22Rv1 (cell line): ENCODE measurements around the gene DUSP16.

Experiments used
- CTCF ChIP-seq: fragments of 450-650 bp; IDR thresholded peaks from 2 replicates; pipeline ENCODE4 v1.5.1; 2017; ENCODE audit warnings: mild to moderate bottlenecking
- ZFX ChIP-seq: fragments of 450-650 bp; IDR thresholded peaks from 2 replicates; pipeline ENCODE4 v1.6.1; 2017; ENCODE audit warnings: antibody characterized with exemption, borderline replicate concordance

GRCh38 chr12:12562016-12562483, 613 bp downstream of the DUSP16 start:
- TF ChIP-seq CTCF, result no peak
- no peak for TF ChIP-seq ZFX
